HepG2 (cell line): ENCODE measurements around the gene ABHD17B. TPM values are rescaled to one million over a fixed set of nuclear protein-coding genes. Genes with fewer than 3 reads are reported as not detected.

ENCODE experiments used
- ATAC-seq: fragments of 200-7000 bp; cut with Tn5 transposase; 3 replicates; pipeline ENCODE4 v1.9.1; 2020; ENCODE audit warnings: mild to moderate bottlenecking, moderate library complexity
- Bru-seq: library from RNA; stranded (reverse); fragments of 400-500 nt; gene quantifications from one replicate; lab custom pipeline; 2021; lab: Mats Ljungman, UMichigan
- BruChase-seq, 2 experiments: library from RNA; stranded (reverse); fragments of 400-500 nt; gene quantifications; one replicate each; lab custom pipeline; 2021; lab: Mats Ljungman, UMichigan
- BruUV-seq: library from RNA; stranded (reverse); fragments of 400-500 nt; replicated peaks from 2 replicates; lab custom pipeline; 2021; lab: Mats Ljungman, UMichigan
- CTCF ChIA-PET: fragments of 300-600 bp; formaldehyde crosslinking; extraction: SDS; loops from one replicate; lab custom pipeline; 2021; ENCODE audit warnings: low total read pairs, inconsistent platforms, low intra/inter-chr PET ratio; lab: Yijun Ruan, JAX
- POLR2A ChIA-PET: fragments of 350-600 bp; sonication (Branson Sonifier 250); formaldehyde crosslinking; loops from one replicate; lab custom pipeline; 2020; ENCODE audit warnings: antibody characterized with exemption, inconsistent platforms; lab: Yijun Ruan, JAX
- DNase-seq: peaks from one replicate; pipeline ENCODE4 v3.0.0-alpha.2; 2015; ENCODE audit warnings: low spot score
- FAIRE-seq: peaks from 3 replicates; lab custom pipeline; 2011; peaks lifted over from hg19 to GRCh38; lab: Jason Lieb, UNC
- H2AFZ ChIP-seq: one replicate; pipeline ENCODE4 v1.6.1; 2011; ENCODE audit warnings: low read length, inconsistent platforms
- H3K27ac ChIP-seq: fragments of 300-600 bp; 3 replicates; pipeline ENCODE4 v1.8.0; 2011; ENCODE audit warnings: mixed run types, mild to moderate bottlenecking, mixed read lengths, low read length, inconsistent platforms; ENCODE audit not compliant: insufficient read depth; ENCODE audit errors: extremely low read length
- H3K27me3 ChIP-seq, 2 experiments: fragments of 200-600 bp in 1 of 2; 2 replicates in 1 of 2; 3 replicates in 1 of 2; pipeline versions ENCODE4 v1.6.0 to v1.8.0; 2011; ENCODE audit warnings: low read length in 2 of 2, mild to moderate bottlenecking in 2 of 2, moderate library complexity in 2 of 2, inconsistent platforms in 1 of 2; ENCODE audit not compliant: insufficient read depth in 2 of 2, control insufficient read depth in 1 of 2
- H3K36me3 ChIP-seq, 2 experiments: fragments of 200-600 bp in 1 of 2; replicated peaks in 1 of 2; 2 replicates in 1 of 2; 3 replicates in 1 of 2; pipeline versions ENCODE4 v1.5.1 to v1.8.0; 2011; ENCODE audit warnings: low read length in 2 of 2, inconsistent platforms in 1 of 2; ENCODE audit not compliant: insufficient read depth in 2 of 2, control insufficient read depth in 1 of 2
- H3K4me1 ChIP-seq: 2 replicates; pipeline ENCODE4 v1.5.1; 2012; ENCODE audit warnings: low read length, inconsistent platforms; ENCODE audit not compliant: insufficient read depth
- H3K4me2 ChIP-seq: 2 replicates; pipeline ENCODE4 v1.6.0; 2011; ENCODE audit warnings: low read depth, low read length, inconsistent platforms
- H3K4me3 ChIP-seq, 3 experiments: fragments of 200-600 bp in 1 of 3; sonication (generic), shearing (Covaris generic) in 1 of 3; replicated peaks in 1 of 3; 2 replicates each; pipeline ENCODE4 v1.5.1; 2011 to 2016; ENCODE audit warnings: low read length in 3 of 3, inconsistent platforms in 2 of 3, low read depth in 2 of 3, mild to moderate bottlenecking in 2 of 3, control low read depth in 1 of 3, mixed read lengths in 1 of 3; ENCODE audit not compliant: insufficient read depth in 1 of 3
- H3K79me2 ChIP-seq: one replicate; pipeline ENCODE4 v1.6.1; 2011; ENCODE audit warnings: low read length, inconsistent platforms; ENCODE audit not compliant: insufficient read depth
- H3K9ac ChIP-seq: 2 replicates; pipeline ENCODE4 v1.6.0; 2011; ENCODE audit warnings: mild to moderate bottlenecking, low read depth, low read length, inconsistent platforms; ENCODE audit not compliant: insufficient read depth
- H3K9me3 ChIP-seq: 2 replicates; pipeline ENCODE4 v1.5.1; 2012; ENCODE audit warnings: mild to moderate bottlenecking, low read length
- H4K20me1 ChIP-seq: 2 replicates; pipeline ENCODE4 v1.6.0; 2011; ENCODE audit warnings: inconsistent platforms, mild to moderate bottlenecking, low read length, moderate library complexity; ENCODE audit not compliant: insufficient read depth
- ADNP ChIP-seq: sonication (generic); formaldehyde crosslinking; IDR thresholded peaks from 2 replicates; pipeline ENCODE4 v1.4.0; 2020; ENCODE audit warnings: missing genetic modification reagents
- AKAP8 ChIP-seq: sonication (generic); formaldehyde crosslinking; IDR thresholded peaks from 2 replicates; pipeline ENCODE4 v1.5.1; 2020; ENCODE audit warnings: mild to moderate bottlenecking, missing genetic modification reagents
- E2F5 ChIP-seq: sonication (generic); formaldehyde crosslinking; conservative IDR thresholded peaks from 2 replicates; pipeline ENCODE4 v1.4.0; 2020; ENCODE audit warnings: missing genetic modification reagents
- FOXA3 ChIP-seq: IDR thresholded peaks from 2 replicates; pipeline ENCODE4 v1.6.1; 2016; ENCODE audit warnings: missing genetic modification reagents, missing compliant biosample characterization
- ISL2 ChIP-seq: sonication (generic); formaldehyde crosslinking; IDR thresholded peaks from 2 replicates; pipeline ENCODE4 v1.5.0; 2020; ENCODE audit warnings: missing genetic modification reagents
- NCOA5 ChIP-seq: sonication (generic); formaldehyde crosslinking; IDR thresholded peaks from 2 replicates; pipeline ENCODE4 v1.4.0; 2020; ENCODE audit warnings: missing genetic modification reagents
- ZNF101 ChIP-seq: sonication (generic); formaldehyde crosslinking; IDR thresholded peaks from 2 replicates; pipeline ENCODE4 v1.4.0; 2020; ENCODE audit warnings: mild to moderate bottlenecking, low read depth, missing genetic modification reagents, borderline replicate concordance
- ZNF841 ChIP-seq: sonication (generic); formaldehyde crosslinking; IDR thresholded peaks from 2 replicates; pipeline ENCODE4 v1.8.1; 2023; ENCODE audit warnings: missing genetic modification reagents, borderline replicate concordance
- ZNF850 ChIP-seq: sonication (generic); formaldehyde crosslinking; conservative IDR thresholded peaks from 2 replicates; pipeline ENCODE4 v1.9.0; 2021; ENCODE audit warnings: mild to moderate bottlenecking, missing genetic modification reagents
- ZSCAN22 ChIP-seq: sonication (generic); formaldehyde crosslinking; IDR thresholded peaks from 2 replicates; pipeline ENCODE4 v1.4.0; 2020; ENCODE audit warnings: mild to moderate bottlenecking, missing genetic modification reagents
- WGBS: methylation state at CpG from one replicate; pipeline ENCODE4 v1.1.6; 2017; ENCODE audit warnings: low lambda C conversion rate; 5-methylcytosine and 5-hydroxymethylcytosine counted together
- in situ Hi-C: cut with HindIII; loops from 2 replicates; pipeline ENCODE4 v1.10.0; 2017; ENCODE audit warnings: low pct_unique_long_range_greater_than_20kb; ENCODE audit not compliant: extremely low pct_ligation_motif_present
- intact Hi-C: fragments of 100-400 bp; cut with micrococcal nuclease; formaldehyde crosslinking; loops from one replicate; pipeline ENCODE4 v1.10.0; 2022; ENCODE audit not compliant: unreplicated experiment
- long read RNA-seq, 2 experiments: library from RNA in 1 of 2; library from polyadenylated mRNA in 1 of 2; stranded (forward) in 1 of 2; unstranded in 1 of 2; transcript quantifications; one replicate each; pipeline ENCODE4 v2.0.0, GENCODE V29; 2019 to 2022
- polyA minus RNA-seq, 3 experiments: library from RNA; depleted of rRNA, polyadenylated mRNA; stranded (reverse); fragments of >200 nt; gene quantifications; 2 replicates each; pipeline ENCODE4 v1.2.3, GENCODE V29; 2011; ENCODE audit warnings: low replicate concordance in 1 of 3
- polyA plus RNA-seq, 8 experiments: library from polyadenylated mRNA; depleted of rRNA in 3 of 8; stranded (reverse) in 7 of 8; unstranded in 1 of 8; fragments of >200 nt; fragmentation: Illumina TruSeq in 4 of 8; extraction: Trizol in 4 of 8; gene quantifications; 2 replicates each; pipeline versions ENCODE4 v1.2.1 to v1.2.3, GENCODE V29; 2011 to 2016; ENCODE audit warnings: low read depth in 4 of 8, missing spikeins in 1 of 8, mixed read lengths in 1 of 8; ENCODE audit not compliant: insufficient read depth in 1 of 8
- total RNA-seq, 5 experiments: library from RNA; depleted of rRNA; stranded (reverse); fragments of >200 nt; fragmentation: Illumina TruSeq; extraction: Trizol; gene quantifications; 2 replicates each; pipeline ENCODE4 v1.2.3, GENCODE V29; 2016; ENCODE audit warnings: low read depth in 1 of 5
- TF ChIP-seq, protein P1 (sequence below): sonication (generic); formaldehyde crosslinking; IDR thresholded peaks from 2 replicates; pipeline ENCODE4 v1.8.1; 2023; ENCODE audit warnings: mild to moderate bottlenecking, inconsistent platforms, moderate library complexity, missing genetic modification reagents, borderline replicate concordance
- TF ChIP-seq, protein P2 (sequence below): sonication (generic); formaldehyde crosslinking; IDR thresholded peaks from 2 replicates; pipeline ENCODE4 v1.5.0; 2020; ENCODE audit warnings: mild to moderate bottlenecking, missing genetic modification reagents

Gene ABHD17B
- total RNA-seq (2016; rRNA removed; fragmentation: Illumina TruSeq; extraction: Trizol) (22.0 and 25.2 TPM in 2 replicates), polyA plus RNA-seq (2011; rRNA removed) (10.4 and 11.3 TPM in 2 replicates), polyA minus RNA-seq (2011; rRNA and poly(A)+ RNA removed; ENCODE audit: low replicate concordance) (19.1 and 32.6 TPM in 2 replicates), Bru-seq, nascent RNA (percentile 91 among the genes with signal in this experiment), BruChase-seq, experiment 1, labeled RNA remaining after a 6-hour chase (percentile 78 among the genes with signal in this experiment), BruChase-seq, experiment 2, labeled RNA remaining after a 2-hour chase (percentile 82 among the genes with signal in this experiment)
- total RNA-seq (2016; cell fraction: cytosol; rRNA removed; fragmentation: Illumina TruSeq; extraction: Trizol; ENCODE audit: low read depth) = 24.6 and 25.6 TPM in 2 replicates
- total RNA-seq (2016; cell fraction: insoluble cytoplasmic fraction; rRNA removed; fragmentation: Illumina TruSeq; extraction: Trizol) = 23.0 and 26.4 TPM in 2 replicates
- 16.4 and 17.3 TPM in 2 replicates for total RNA-seq (2016; cell fraction: membrane; rRNA removed; fragmentation: Illumina TruSeq; extraction: Trizol)
- total RNA-seq (2016; cell fraction: nucleus; rRNA removed; fragmentation: Illumina TruSeq; extraction: Trizol) = 15.0 and 15.1 TPM in 2 replicates
- 7.4 and 10.3 TPM in 2 replicates for polyA plus RNA-seq (2011; cell fraction: cytosol; rRNA removed)
- polyA plus RNA-seq (2011; cell fraction: nucleus; rRNA removed) = 5.7 and 7.3 TPM in 2 replicates
- 9.7 and 10.6 TPM in 2 replicates for polyA plus RNA-seq (2012)
- 0.92 TPM in 2 replicates for polyA plus RNA-seq (2016; cell fraction: cytosol; fragmentation: Illumina TruSeq; extraction: Trizol; ENCODE audit: low read depth)
- polyA plus RNA-seq (2016; cell fraction: insoluble cytoplasmic fraction; fragmentation: Illumina TruSeq; extraction: Trizol; ENCODE audit: low read depth) = 20.8 and 22.8 TPM in 2 replicates
- polyA plus RNA-seq (2016; cell fraction: membrane; fragmentation: Illumina TruSeq; extraction: Trizol; ENCODE audit: low read depth) = 3.6 and 3.8 TPM in 2 replicates
- polyA plus RNA-seq (2016; cell fraction: nucleus; fragmentation: Illumina TruSeq; extraction: Trizol; ENCODE audit: insufficient read depth, low read depth) = 16.3 and 17.8 TPM in 2 replicates
- polyA minus RNA-seq (2011; cell fraction: cytosol; rRNA and poly(A)+ RNA removed) = 13.6 and 15.4 TPM in 2 replicates
- 23.0 and 24.5 TPM in 2 replicates for polyA minus RNA-seq (2011; cell fraction: nucleus; rRNA and poly(A)+ RNA removed)
- long read RNA-seq, experiment 1, transcript ABHD17B-201 (4 exons, 2,614 nt) = major isoform, 9 of 10 reads
- long read RNA-seq, experiment 1, partial matches to known transcripts = 0 of 10 reads
- long read RNA-seq, experiment 1, other reads (novel, unspliced or antisense) = 1 of 10 reads
- long read RNA-seq, experiment 2, transcript ABHD17B-201 (4 exons, 2,614 nt) = major isoform, 6 of 27 reads
- long read RNA-seq, experiment 2, partial matches to known transcripts = 0 of 27 reads
- long read RNA-seq, experiment 2, other reads (novel, unspliced or antisense) = 20 of 27 reads

DNA sequence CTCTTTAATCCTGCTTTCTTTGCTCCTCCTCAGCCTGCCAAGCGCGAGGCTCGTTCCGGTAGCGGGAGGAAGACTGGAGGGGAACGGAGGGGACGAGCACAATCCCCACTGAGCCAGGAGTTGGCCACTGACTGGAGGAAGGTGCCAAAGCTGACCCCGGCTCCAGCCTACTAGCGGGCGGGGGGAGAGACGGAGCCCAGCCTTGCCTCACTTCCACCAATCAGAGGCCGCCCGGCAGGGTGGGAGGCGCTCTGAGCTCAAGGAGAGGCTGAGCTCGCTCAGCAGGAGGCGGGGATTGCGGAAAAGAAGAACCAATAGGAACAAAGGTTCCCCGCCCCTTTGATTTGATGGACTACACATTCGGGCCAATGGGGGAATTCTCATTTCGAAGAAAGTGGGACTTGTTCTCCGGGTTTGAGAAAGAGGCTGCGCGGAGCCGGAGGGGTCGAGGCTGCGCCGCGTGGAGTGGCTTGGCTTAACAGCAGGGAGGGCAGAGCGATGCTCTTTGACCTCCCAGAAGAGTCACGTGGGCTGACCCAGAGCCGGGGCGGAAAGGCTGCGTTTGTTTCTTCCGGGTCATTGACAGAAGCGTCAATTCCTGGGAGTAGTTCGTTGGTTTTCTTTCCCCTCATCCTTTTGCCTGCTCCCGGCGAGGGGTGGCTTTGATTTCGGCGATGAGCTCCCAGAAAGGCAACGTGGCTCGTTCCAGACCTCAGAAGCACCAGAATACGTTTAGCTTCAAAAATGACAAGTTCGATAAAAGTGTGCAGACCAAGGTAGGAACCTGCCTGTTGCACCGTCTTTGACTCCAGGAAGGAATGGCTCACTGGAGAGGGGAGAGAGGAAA lies at the start of gene ABHD17B, which contains the start of gene C9orf85:
ABHD17B (minus strand) TSS at position 133 of the 847 bp plus-strand sequence. CDS start 36,113 bp downstream, outside the sequence.
C9orf85 (plus strand) TSS at position 579 of the 847 bp plus-strand sequence; CDS start at position 675, 96 bp downstream.
- Histone ChIP-seq H3K27me3 (no peaks in the 10 kb centered on the region; a peak in 1 of 5 replicates), H3K4me2 (peak within 1 kb of the TSS; percentile 78), H2AFZ (peak within 1 kb of the TSS; percentile 8), H4K20me1 (peaks cover 35% of the 10 kb centered on the region), H3K36me3 (peaks cover 0 to 2% of the 10 kb centered on the region in 2 experiments; a peak in 1 of 5 replicates), H3K27ac (peak within 1 kb of the TSS; percentile 93), H3K9me3 (no peaks in the 10 kb centered on the region), H3K9ac (peak within 1 kb of the TSS; percentile 92), H3K79me2 (peaks cover 77% of the 10 kb centered on the region), H3K4me3 (peak within 1 kb of the TSS; percentile 86 to 99 (median 89)), H3K4me1 (peaks cover 49% of the 10 kb centered on the region)
- WGBS = under 1% methylated on average over 36 of the region's 45 CpGs
- in situ Hi-C loops = no loop called here
- ChIA-PET CTCF (no interaction called here), POLR2A (interaction anchor here (0.7 to 1.9 kb wide), 26 partner anchors 9 to 815 kb away, joined by 3 to 11 read pairs (median 4); partner anchors contain the start of gene ZFAND5)
- ATAC-seq = peak; percentile 95
- peak; percentile 100 for DNase-seq
- peak; percentile 89 for FAIRE-seq
- BruUV-seq = no TSS peak
- intact Hi-C loops = loop anchor here (5.0 to 10.0 kb wide), 2 partner anchors 236 to 451 kb away; no protein-coding TSS in a partner anchor
- TF ChIP-seq ISL2 (CRISPR knock-in tag) (peak; percentile 14; the same call in 1 of the 2 replicates), ZNF841 (no peak), ADNP (CRISPR knock-in tag) (no peak), ZNF101 (CRISPR knock-in tag) (no peak), E2F5 (0 out of 2 replicates have a peak, but pooled peaks have one; percentile 24), ZNF850 (CRISPR knock-in tag) (no peak), NCOA5 (no peak), AKAP8 (no peak), FOXA3 (CRISPR knock-in tag) (peak; percentile 26), ZSCAN22 (CRISPR knock-in tag) (no peak)
- TF ChIP-seq, protein P1, sequence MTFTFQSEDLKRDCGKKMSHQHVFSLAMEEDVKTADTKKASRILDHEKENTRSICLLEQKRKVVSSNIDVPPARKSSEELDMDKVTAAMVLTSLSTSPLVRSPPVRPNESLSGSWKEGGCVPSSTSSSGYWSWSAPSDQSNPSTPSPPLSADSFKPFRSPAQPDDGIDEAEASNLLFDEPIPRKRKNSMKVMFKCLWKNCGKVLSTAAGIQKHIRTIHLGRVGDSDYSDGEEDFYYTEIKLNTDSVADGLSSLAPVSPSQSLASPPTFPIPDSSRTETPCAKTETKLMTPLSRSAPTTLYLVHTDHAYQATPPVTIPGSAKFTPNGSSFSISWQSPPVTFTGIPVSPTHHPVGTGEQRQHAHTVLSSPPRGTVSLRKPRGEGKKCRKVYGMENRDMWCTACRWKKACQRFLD = no peak; the same call in 1 of the 2 replicates
- TF ChIP-seq, protein P2, sequence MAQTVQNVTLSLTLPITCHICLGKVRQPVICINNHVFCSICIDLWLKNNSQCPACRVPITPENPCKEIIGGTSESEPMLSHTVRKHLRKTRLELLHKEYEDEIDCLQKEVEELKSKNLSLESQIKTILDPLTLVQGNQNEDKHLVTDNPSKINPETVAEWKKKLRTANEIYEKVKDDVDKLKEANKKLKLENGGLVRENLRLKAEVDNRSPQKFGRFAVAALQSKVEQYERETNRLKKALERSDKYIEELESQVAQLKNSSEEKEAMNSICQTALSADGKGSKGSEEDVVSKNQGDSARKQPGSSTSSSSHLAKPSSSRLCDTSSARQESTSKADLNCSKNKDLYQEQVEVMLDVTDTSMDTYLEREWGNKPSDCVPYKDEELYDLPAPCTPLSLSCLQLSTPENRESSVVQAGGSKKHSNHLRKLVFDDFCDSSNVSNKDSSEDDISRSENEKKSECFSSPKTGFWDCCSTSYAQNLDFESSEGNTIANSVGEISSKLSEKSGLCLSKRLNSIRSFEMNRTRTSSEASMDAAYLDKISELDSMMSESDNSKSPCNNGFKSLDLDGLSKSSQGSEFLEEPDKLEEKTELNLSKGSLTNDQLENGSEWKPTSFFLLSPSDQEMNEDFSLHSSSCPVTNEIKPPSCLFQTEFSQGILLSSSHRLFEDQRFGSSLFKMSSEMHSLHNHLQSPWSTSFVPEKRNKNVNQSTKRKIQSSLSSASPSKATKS (CRISPR knock-in tag) = no peak; the same call in 1 of the 2 replicates
